K562 (cell line): ENCODE measurements around the gene CEP126.

Experiments used
- CBX8 ChIP-seq: fragments of 200-600 bp; sonication (generic); IDR thresholded peaks from 2 replicates; pipeline ENCODE4 v1.6.1; 2012; ENCODE audit warnings: borderline replicate concordance, mixed run types, low read depth, mild to moderate bottlenecking, moderate library complexity, mixed read lengths, low read length, control low read depth, inconsistent platforms; ENCODE audit not compliant: poor library complexity, severe bottlenecking; ENCODE audit errors: extremely low read depth
- E2F1 ChIP-seq: sonication (generic); formaldehyde crosslinking; IDR thresholded peaks from 2 replicates; pipeline ENCODE4 v1.8.1; 2023; ENCODE audit warnings: mild to moderate bottlenecking, missing genetic modification reagents, moderate library complexity
- ELF1 ChIP-seq: fragments of 200-800 bp; sonication (Bioruptor generic); IDR thresholded peaks from 2 replicates; pipeline ENCODE4 v1.6.1; 2016; ENCODE audit warnings: missing genetic modification characterization, missing compliant biosample characterization
- FOXO4 ChIP-seq: fragments of 450-650 bp; formaldehyde crosslinking; IDR thresholded peaks from 2 replicates; pipeline ENCODE4 v1.4.0; 2020; ENCODE audit warnings: mild to moderate bottlenecking, moderate library complexity
- HDAC1 ChIP-seq, 2 experiments: fragments of 450-650 bp; IDR thresholded peaks; 2 replicates each; pipeline ENCODE4 v1.6.1; 2016 to 2017; ENCODE audit warnings: inconsistent platforms in 1 of 2, mild to moderate bottlenecking in 1 of 2, moderate library complexity in 1 of 2
- IFI16 ChIP-seq: fragments of 250-450 bp; sonication (Bioruptor Pico); IDR thresholded peaks from 2 replicates; pipeline ENCODE4 v2.1.2; 2022; ENCODE audit warnings: mild to moderate bottlenecking, inconsistent platforms
- MAZ ChIP-seq, 2 experiments: fragments of 450-650 bp in 1 of 2; sonication (generic) in 1 of 2; formaldehyde crosslinking; IDR thresholded peaks in 1 of 2; conservative IDR thresholded peaks in 1 of 2; 2 replicates each; pipeline versions ENCODE4 v1.4.0 to v1.5.0; 2020; ENCODE audit warnings: mild to moderate bottlenecking in 1 of 2, missing genetic modification reagents in 1 of 2
- NR3C1 ChIP-seq: sonication (generic); formaldehyde crosslinking; IDR thresholded peaks from 2 replicates; pipeline ENCODE4 v1.8.1; 2022; ENCODE audit warnings: missing genetic modification reagents
- POLR2A ChIP-seq: fragments of 450-650 bp; conservative IDR thresholded peaks from 2 replicates; pipeline ENCODE4 v1.6.1; 2016
- XRCC5 ChIP-seq: fragments of 200-400 bp; formaldehyde crosslinking; IDR thresholded peaks from 2 replicates; pipeline ENCODE4 v1.6.1; 2017; ENCODE audit warnings: low read depth, mild to moderate bottlenecking, low read length
- ZNF780A ChIP-seq: fragments of 250-450 bp; sonication (Bioruptor Pico); IDR thresholded peaks from 2 replicates; pipeline ENCODE4 v1.5.0; 2021; ENCODE audit warnings: mild to moderate bottlenecking

GRCh38 chr11:101916422-101916821, 1.6 kb downstream of the CEP126 start, which contains the start of gene ANGPTL5:
- no peak for TF ChIP-seq MAZ (CRISPR knock-in tag; conservative IDR thresholded peaks at IDR 0.05 in 1 of 2, IDR thresholded peaks at IDR 0.05 in 1 of 2)
- TF ChIP-seq HDAC1 (IDR thresholded peaks at IDR 0.05) = no peak
- TF ChIP-seq ZNF780A (CRISPR knock-in tag) = no peak
- no peak for TF ChIP-seq E2F1 (CRISPR knock-in tag)
- no peak for TF ChIP-seq POLR2A
- no peak for TF ChIP-seq IFI16 (CRISPR knock-in tag)
- TF ChIP-seq CBX8 = no peak
- TF ChIP-seq NR3C1 (CRISPR knock-in tag) = no peak
- TF ChIP-seq FOXO4 (CRISPR knock-in tag) = no peak
- TF ChIP-seq ELF1 = no peak
- no peak for TF ChIP-seq XRCC5
